ENCODE measurements around the gene PCNX1.
"Not testable (repeated sequence)": the region's sequence is repeated elsewhere in the genome, so short reads cannot be mapped to it uniquely, and the experiment has no call there.

PCNX1 gene

GRCh38 chr14:71013551-71014192 lies 106.4 kb downstream of the PCNX1 start:
- DNase-seq, result no peak

DNA sequence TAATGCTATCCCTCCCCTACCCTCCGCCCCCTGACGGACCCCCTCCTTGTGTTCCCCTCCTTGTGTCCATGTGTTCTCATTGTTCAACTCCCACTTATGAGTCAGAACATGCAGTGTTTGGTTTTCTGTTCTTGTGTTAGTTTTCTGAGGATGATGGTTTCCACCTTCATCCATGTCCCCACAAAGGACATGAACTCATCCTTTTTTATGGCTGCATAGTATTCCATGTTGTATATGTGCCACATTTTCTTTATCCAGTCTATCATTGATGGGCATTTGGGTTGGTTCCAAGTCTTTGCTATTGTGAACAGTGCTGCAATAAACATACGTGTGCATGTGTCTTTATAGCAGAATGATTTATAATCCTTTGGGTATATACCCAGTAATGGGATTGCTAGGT lies 112.7 kb downstream of the PCNX1 start:
- DNase-seq, result not testable (repeated sequence)

- no peak for DNase-seq
Measured at GRCh38 chr14:71021347-71022011, 114.2 kb downstream of the PCNX1 start.

GRCh38 chr14:71022012-71022869 lies 115.0 kb downstream of the PCNX1 start:
- DNase-seq, result no peak

DNA sequence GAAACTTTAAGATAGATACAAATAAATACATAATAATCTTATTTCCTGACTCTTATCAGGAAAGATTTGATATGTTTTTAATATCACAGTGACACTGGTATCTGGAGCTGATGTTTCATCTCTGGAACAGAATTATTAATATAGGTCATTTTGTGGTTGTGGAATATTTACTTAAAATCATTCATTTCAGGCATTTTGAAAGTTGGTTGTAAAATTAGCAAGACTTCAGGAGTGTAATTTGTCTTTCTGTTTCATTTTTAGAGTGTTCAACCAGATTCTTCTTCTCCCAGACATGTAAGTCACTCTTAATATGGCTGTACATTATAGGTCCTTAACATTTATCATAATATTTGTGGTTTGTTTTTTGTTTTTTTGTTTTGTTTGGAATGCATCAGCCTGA lies 115.7 kb downstream of the PCNX1 start:
- no peak for DNase-seq

- no peak for DNase-seq
Measured at GRCh38 chr14:71029236-71029781, 122.0 kb downstream of the PCNX1 start.

- DNase-seq, result no peak
Measured at GRCh38 chr14:71031000-71031399, 123.7 kb downstream of the PCNX1 start.

GRCh38 chr14:71036433-71036832 lies 129.2 kb downstream of the PCNX1 start:
- no peak for DNase-seq

DNA sequence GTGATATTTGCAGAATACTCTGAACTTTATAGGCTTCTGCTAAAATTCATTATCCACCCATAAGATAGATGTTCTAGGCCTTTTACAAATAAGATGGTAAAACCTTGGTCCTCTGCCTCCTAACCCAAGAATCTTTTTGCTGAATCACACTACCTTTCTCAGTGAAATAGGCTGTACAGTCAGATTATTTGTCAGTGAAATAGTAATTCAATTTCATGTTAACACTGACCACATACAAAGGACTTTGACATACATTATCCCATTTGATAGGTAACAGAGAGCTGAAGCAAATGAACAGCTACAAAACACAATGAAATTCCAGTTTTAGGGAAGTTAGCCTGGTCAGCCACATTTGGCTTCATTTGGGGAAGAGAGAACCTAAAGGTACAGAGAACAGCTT lies 141.1 kb downstream of the PCNX1 start:
- no peak for DNase-seq

GRCh38 chr14:71049435-71050133 lies 142.3 kb downstream of the PCNX1 start:
- no peak for DNase-seq

DNA sequence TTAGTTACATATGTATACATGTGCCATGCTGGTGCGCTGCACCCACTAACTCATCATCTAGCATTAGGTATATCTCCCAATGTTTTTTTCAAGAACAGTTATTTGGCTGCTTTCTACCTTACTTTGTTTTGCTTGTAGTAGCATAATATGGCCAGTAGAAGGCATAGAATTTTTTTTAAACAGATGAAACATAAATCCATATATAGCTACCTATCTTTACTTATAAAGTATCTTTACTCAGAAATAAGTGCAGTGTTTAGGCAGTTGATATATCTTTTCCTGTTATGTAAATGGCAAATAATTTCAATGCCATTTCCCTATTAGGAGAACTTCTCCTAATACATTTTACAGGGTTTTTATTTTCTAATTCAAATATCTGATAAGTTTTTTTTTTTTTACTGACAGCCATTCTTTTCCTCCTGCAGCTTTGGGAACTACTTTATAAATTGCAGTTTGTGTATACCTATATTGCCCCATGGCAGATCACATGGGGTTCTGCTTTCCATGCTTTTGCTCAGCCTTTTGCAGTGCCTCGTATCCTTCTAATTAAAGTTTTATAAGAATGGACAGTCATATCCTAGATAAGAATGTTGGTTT lies 143.1 kb downstream of the PCNX1 start:
- no peak for DNase-seq

- no peak for DNase-seq
Measured at GRCh38 chr14:71054706-71055105, 147.4 kb downstream of the PCNX1 start.

GRCh38 chr14:71056168-71056567 lies 148.9 kb downstream of the PCNX1 start:
- no peak for DNase-seq

GRCh38 chr14:71060274-71060673 lies 153.0 kb downstream of the PCNX1 start:
- DNase-seq, result no peak

DNA sequence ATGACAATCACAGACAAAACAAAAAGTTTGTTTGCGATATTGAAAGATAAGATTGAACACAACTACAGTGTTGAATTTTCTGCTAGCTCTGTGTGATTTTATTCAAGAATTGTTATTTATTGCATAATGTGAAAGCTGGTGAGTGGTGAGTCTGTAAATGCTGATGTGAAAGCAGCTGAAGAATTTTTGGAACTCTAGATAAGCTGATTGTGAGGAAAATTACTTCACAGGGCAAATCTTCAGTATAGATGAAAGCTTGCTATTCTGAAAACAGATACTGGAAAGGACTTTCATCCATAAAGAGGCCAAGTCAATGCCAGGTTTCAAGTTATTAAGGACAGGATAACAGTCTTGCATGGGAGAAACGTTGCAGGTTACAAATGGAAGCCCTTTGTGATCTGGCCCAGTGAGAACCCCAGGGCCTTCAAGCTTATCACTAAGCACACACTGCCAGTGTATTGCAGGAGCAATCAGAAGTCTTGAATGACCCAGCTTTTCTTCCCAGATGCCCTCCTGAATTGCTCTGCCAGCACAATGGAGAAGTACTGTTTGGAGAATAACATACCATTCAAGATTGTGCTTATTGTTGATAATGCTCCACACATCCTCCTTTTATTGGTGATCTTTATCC lies 153.7 kb downstream of the PCNX1 start:
- DNase-seq, result no peak

- DNase-seq, result no peak
Measured at GRCh38 chr14:71061458-71061857, 154.2 kb downstream of the PCNX1 start.

DNA sequence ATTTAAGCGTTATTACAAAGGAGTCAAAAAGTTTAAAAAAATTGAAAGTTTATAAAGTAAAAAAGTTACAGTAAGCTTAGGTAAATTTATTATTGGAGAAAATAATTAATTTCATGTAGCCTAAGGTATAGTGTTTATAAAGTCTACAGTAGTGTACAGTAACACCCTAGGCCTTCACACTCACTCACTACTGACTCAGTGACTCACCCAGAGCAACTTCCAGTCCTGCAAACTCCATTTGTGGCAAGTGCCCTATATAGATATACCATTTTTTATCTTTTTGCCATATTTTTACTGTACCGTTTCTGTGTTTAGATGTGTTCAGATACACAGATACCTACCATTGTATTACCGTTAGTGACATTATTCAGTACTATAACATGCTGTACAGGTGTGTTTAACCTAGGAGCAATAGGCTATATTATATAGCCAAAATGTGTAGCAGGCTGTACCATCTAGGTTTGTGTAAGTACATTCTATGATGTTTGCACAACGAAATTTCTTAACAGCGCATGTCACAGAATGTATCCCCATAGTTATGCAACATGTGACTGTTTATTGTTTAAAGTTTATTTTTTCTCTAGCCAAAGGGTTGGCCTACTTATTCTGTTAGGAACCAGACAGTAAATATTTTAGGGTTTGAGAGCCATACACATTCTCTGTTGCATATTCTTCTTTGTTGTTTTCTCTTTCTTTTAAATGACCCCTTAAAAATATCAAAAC lies 155.5 kb downstream of the PCNX1 start:
- no peak for DNase-seq

DNA sequence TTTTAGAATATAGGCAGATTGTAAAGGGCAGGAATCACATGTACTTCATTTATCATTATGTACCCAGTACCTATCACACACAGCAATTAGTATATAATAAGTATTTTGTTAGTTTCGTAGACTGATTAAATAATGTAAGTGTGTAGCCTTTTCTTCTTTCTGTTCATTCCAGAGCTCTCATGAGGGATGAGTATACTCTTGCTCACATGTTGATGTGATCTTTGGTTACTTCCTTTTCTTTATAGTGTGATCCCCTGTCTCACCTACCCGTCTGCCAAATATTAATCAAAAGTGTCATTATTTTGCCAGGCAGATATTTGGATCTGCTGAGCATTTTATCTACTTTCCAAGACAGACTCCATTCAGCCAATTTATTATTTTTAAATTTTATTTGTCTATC lies 156.1 kb downstream of the PCNX1 start:
- no peak for DNase-seq

- DNase-seq, result not testable (repeated sequence)
Measured at GRCh38 chr14:71064747-71065146, 157.5 kb downstream of the PCNX1 start.

- DNase-seq, result no peak
Measured at GRCh38 chr14:71070169-71070568, 162.9 kb downstream of the PCNX1 start.

All from amygdala (tissue), 56 donors.